Fibroblast of the conjunctiva (primary cell): Measurements from ENCODE around the gene FASTK.
A peak's percentile ranks its signal among the peaks of the same experiment; 100 is the strongest.

ENCODE experiments used
- DNase-seq: peaks from one replicate; pipeline ENCODE4 v3.0.0-alpha.2; 2010; ENCODE audit warnings: low read depth

FASTK gene

GRCh38 chr7:151065516-151065915, 15.1 kb downstream of the FASTK start:
- DNase-seq: no peak

GRCh38 chr7:151064993-151065392, 15.6 kb downstream of the FASTK start:
- no peak for DNase-seq

- no peak for DNase-seq
Measured at GRCh38 chr7:151064454-151064853, 16.2 kb downstream of the FASTK start.

GRCh38 chr7:151063212-151063561, 17.4 kb downstream of the FASTK start:
- DNase-seq: no peak

GRCh38 chr7:151062399-151063211, 18.0 kb downstream of the FASTK start:
- DNase-seq: no peak

GRCh38 chr7:151062111-151062398, 18.6 kb downstream of the FASTK start:
- DNase-seq: no peak

GRCh38 chr7:151061213-151062110, 19.1 kb downstream of the FASTK start:
- DNase-seq: no peak

GRCh38 chr7:151060416-151061212, 20.0 kb downstream of the FASTK start:
- DNase-seq: no peak

- DNase-seq: no peak
Measured at GRCh38 chr7:151060113-151060415, 20.5 kb downstream of the FASTK start.

GRCh38 chr7:151059367-151060112, 21.1 kb downstream of the FASTK start, which contains the start of gene SLC4A2:
SLC4A2 (plus strand) TSS chr7:151059589; CDS start chr7:151061988, 2,399 bp downstream.
- no peak for DNase-seq

GRCh38 chr7:151058781-151059366, 21.7 kb downstream of the FASTK start:
- DNase-seq: no peak

GRCh38 chr7:151057989-151058780, 22.4 kb downstream of the FASTK start:
- DNase-seq: peak; percentile 98

GRCh38 chr7:151057506-151057988, 23.1 kb downstream of the FASTK start, which contains the start of gene CDK5:
CDK5 (minus strand) TSS chr7:151057897; CDS start chr7:151057848, 49 bp downstream.
- no peak for DNase-seq

- no peak for DNase-seq
Measured at GRCh38 chr7:151056666-151057505, 23.7 kb downstream of the FASTK start.

GRCh38 chr7:151056283-151056665, 24.3 kb downstream of the FASTK start:
- no peak for DNase-seq

- DNase-seq: no peak
Measured at GRCh38 chr7:151053751-151054150, 26.9 kb downstream of the FASTK start.

GRCh38 chr7:151053096-151053495, 27.5 kb downstream of the FASTK start:
- no peak for DNase-seq

- no peak for DNase-seq
Measured at GRCh38 chr7:151051108-151051507, 29.5 kb downstream of the FASTK start.

- DNase-seq: no peak
Measured at GRCh38 chr7:151048911-151049463, 31.6 kb downstream of the FASTK start.
